Measurements from ENCODE around the gene SPATA31E1.
"Not testable (repeated sequence)": the region's sequence is repeated elsewhere in the genome, so short reads cannot be mapped to it uniquely, and the experiment has no call there.

SPATA31E1 gene

DNA sequence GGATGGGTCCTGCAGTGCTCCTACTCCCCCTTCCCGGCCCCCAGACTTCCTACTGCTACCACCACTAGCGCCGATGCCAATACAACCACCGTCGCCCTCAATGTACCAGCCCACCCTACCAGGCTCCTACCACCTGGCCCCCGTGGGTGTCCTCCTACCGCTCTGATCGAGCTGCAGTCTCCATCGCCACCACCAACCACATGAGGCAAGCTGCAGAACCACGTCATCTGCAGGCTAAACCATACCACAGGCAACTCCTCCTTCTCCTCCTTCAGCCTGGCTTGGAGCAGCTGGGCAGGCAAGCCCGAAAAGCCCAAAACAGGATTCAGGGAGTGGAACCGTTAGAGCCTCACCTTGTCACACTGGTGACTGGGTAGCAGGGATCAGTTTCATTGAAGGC, 54.7 kb downstream of the SPATA31E1 start:
- not testable (repeated sequence) for DNase-seq

- not testable (repeated sequence) for DNase-seq
These were observed 55.2 kb downstream of the SPATA31E1 start for GRCh38 chr9:87937918-87938317.

GRCh38 chr9:87938336-87938735, 55.7 kb downstream of the SPATA31E1 start:
- not testable (repeated sequence) for DNase-seq
